Kidney epithelial cell (primary cell): Measurements from ENCODE around the gene RALGPS2. TPM values are rescaled to one million over a fixed set of nuclear protein-coding genes. Genes with fewer than 3 reads are reported as not detected.

Experiments
- DNase-seq: peaks from one replicate; pipeline ENCODE4 v3.0.0-alpha.2; 2010; ENCODE audit warnings: low read depth
- H3K27me3 ChIP-seq: 2 replicates; pipeline ENCODE4 v1.6.0; 2011; ENCODE audit warnings: low read length; ENCODE audit not compliant: control insufficient read depth, insufficient read depth
- H3K36me3 ChIP-seq: 2 replicates; pipeline ENCODE4 v1.5.1; 2011; ENCODE audit warnings: low read length; ENCODE audit not compliant: control insufficient read depth, insufficient read depth
- H3K4me3 ChIP-seq: 2 replicates; pipeline ENCODE4 v1.5.1; 2011; ENCODE audit warnings: low read depth, mild to moderate bottlenecking, control low read depth, low read length
- CTCF ChIP-seq: IDR thresholded peaks from 2 replicates; pipeline ENCODE4 v1.5.1; 2011; ENCODE audit warnings: mild to moderate bottlenecking, moderate library complexity, low read length, control low read depth, inconsistent platforms; ENCODE audit not compliant: insufficient read depth, poor library complexity, severe bottlenecking
- total RNA-seq: library from RNA; depleted of rRNA; stranded (reverse); fragments of >200 nt; gene quantifications from 2 replicates; pipeline ENCODE4 v1.2.3, GENCODE V29; 2015

The RALGPS2 gene
- total RNA-seq, 1 donor from 2014 or later, result 11.6 TPM

- TF ChIP-seq CTCF, result no peak
These were observed 226.6 kb downstream of the RALGPS2 start for GRCh38 chr1:178951600-178951999.

GRCh38 chr1:178953034-178953433 lies 228.0 kb downstream of the RALGPS2 start:
- no peak for DNase-seq
- TF ChIP-seq CTCF, result no peak
- no peaks in the 10 kb centered on the region for H3K27me3 ChIP-seq
- H3K36me3 ChIP-seq, result no peaks in the 10 kb centered on the region
- no peak overlapping the region for H3K4me3 ChIP-seq

More at GRCh38 chr1:178951600-178951999, 226.6 kb downstream of the RALGPS2 start:
- H3K4me3 ChIP-seq, result no peak overlapping the region
- DNase-seq, result no peak
- H3K36me3 ChIP-seq, result no peaks in the 10 kb centered on the region
- H3K27me3 ChIP-seq, result no peaks in the 10 kb centered on the region

GRCh38 chr1:178953538-178954324 lies 228.7 kb downstream of the RALGPS2 start:
- H3K4me3 ChIP-seq, result no peak overlapping the region
- no peak for DNase-seq
- no peaks in the 10 kb centered on the region for H3K36me3 ChIP-seq
- TF ChIP-seq CTCF, result no peak
- H3K27me3 ChIP-seq, result no peaks in the 10 kb centered on the region

DNA sequence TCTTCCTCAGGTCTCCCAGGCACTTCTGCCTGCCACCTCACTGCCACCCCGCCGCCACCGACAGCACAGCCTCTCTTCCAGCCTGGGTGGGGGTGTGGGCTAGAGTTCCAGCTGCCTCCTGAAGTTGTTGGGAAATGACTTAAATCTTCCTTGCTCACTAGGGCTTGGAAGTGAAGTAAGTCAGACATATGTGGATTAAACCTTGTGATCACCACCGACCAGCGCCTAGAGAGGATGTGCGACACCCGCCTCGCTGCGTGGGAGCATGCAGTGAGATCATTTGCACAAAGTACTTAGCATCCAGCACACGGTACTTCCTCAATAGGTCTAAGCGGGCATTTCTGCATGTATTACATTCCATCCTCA lies 229.3 kb downstream of the RALGPS2 start:
- TF ChIP-seq CTCF, result no peak
- Histone ChIP-seq H3K36me3 (no peaks in the 10 kb centered on the region), H3K4me3 (no peak overlapping the region), H3K27me3 (no peaks in the 10 kb centered on the region)
- no peak for DNase-seq

DNA sequence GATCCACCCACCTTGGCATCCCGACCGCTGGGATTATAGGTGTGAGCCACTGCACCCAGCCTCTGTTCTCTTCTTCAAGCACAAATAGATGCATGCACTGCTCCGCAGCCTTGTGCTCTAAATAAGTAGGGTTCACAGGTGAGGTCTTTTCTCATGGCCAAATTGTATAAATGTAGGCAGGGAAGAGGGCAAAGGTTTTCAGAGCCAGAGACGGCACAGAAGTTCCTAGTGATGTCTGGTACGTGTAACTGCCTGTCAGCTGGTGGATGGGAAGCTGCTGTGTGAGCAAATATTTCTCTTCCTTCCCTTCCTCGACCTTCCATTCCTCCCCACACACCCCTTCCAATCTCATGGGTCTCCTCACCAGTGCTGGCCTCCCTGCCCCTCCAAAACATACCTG lies 229.9 kb downstream of the RALGPS2 start:
- DNase-seq, result no peak
- H3K27me3 ChIP-seq, result no peaks in the 10 kb centered on the region
- TF ChIP-seq CTCF, result no peak
- H3K36me3 ChIP-seq, result no peaks in the 10 kb centered on the region
- H3K4me3 ChIP-seq, result no peak overlapping the region
